KMS-11 (cell line): ENCODE results near the gene SLC9A9.
"Not testable (repeated sequence)": the region's sequence is repeated elsewhere in the genome, so short reads cannot be mapped to it uniquely, and the experiment has no call there.

Experiments
- H2AFZ ChIP-seq: fragments of 200-600 bp; sonication (generic); 2 replicates; pipeline ENCODE4 v1.6.1; 2016; ENCODE audit warnings: antibody characterized with exemption, mixed run types, low read depth
- H3K27ac ChIP-seq: fragments of 200-600 bp; sonication (generic); 2 replicates; pipeline ENCODE4 v1.6.1; 2016; ENCODE audit warnings: mild to moderate bottlenecking, mixed run types
- H3K27me3 ChIP-seq: fragments of 200-600 bp; sonication (generic); 2 replicates; pipeline ENCODE4 v1.6.1; 2017; ENCODE audit warnings: mild to moderate bottlenecking, low read depth, mixed run types, moderate library complexity; ENCODE audit not compliant: insufficient read depth
- H3K36me3 ChIP-seq: fragments of 200-600 bp; sonication (generic); 2 replicates; pipeline ENCODE4 v1.6.1; 2017; ENCODE audit warnings: mild to moderate bottlenecking, mixed run types; ENCODE audit not compliant: insufficient read depth
- H3K4me1 ChIP-seq: fragments of 200-600 bp; sonication (generic); 2 replicates; pipeline ENCODE4 v1.6.1; 2016; ENCODE audit warnings: mild to moderate bottlenecking, low read depth, mixed run types; ENCODE audit not compliant: poor library complexity, severe bottlenecking
- H3K4me2 ChIP-seq: fragments of 200-600 bp; sonication (generic); 2 replicates; pipeline ENCODE4 v1.7.0; 2016; ENCODE audit warnings: mild to moderate bottlenecking, mixed run types
- H3K4me3 ChIP-seq: fragments of 200-600 bp; sonication (generic); IDR thresholded peaks from 2 replicates; pipeline ENCODE4 v1.6.1; 2017; ENCODE audit warnings: low read depth, low read length, mixed read lengths; ENCODE audit not compliant: insufficient read depth
- H3K79me2 ChIP-seq: fragments of 200-600 bp; sonication (generic); 2 replicates; pipeline ENCODE4 v1.6.1; 2016; ENCODE audit warnings: low read depth, mixed run types; ENCODE audit not compliant: insufficient read depth
- H3K9ac ChIP-seq: fragments of 200-600 bp; sonication (generic); 2 replicates; pipeline ENCODE4 v1.6.1; 2016; ENCODE audit warnings: mild to moderate bottlenecking, mixed run types
- H4K20me1 ChIP-seq: fragments of 200-600 bp; sonication (generic); 2 replicates; pipeline ENCODE4 v1.6.1; 2016; ENCODE audit warnings: mild to moderate bottlenecking, mixed run types; ENCODE audit not compliant: insufficient read depth
- TF ChIP-seq, protein P1 (sequence below): fragments of 200-600 bp; sonication (generic); conservative IDR thresholded peaks from 2 replicates; pipeline ENCODE4 v1.6.1; 2017; ENCODE audit warnings: low read depth, mild to moderate bottlenecking, antibody characterized with exemption, low read length, moderate library complexity, mixed read lengths

Gene SLC9A9

DNA sequence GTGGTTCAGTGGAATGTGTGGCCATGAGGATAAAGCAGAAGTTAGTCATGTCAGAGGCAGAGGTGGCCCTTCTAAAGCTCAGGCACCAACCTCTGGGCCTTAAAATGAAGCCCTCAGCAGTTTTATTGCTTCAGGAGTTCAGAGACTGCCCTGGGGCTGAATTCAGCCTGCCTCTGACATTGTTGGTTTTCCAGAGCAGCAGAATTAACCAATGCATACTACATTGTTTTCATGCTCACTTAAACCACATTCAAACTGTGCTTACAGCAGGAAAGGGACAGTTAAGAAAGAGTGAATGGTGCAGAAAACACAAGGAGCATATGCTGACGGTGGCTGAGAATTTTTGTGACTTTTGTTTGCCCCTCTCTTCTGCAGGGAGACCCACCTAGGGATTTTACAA lies 408.5 kb downstream of the SLC9A9 start:
- Histone ChIP-seq H3K4me3 (no peak overlapping the region), H3K36me3 (no peaks in the 10 kb centered on the region), H3K79me2 (no peaks in the 10 kb centered on the region), H3K27me3 (no peaks in the 10 kb centered on the region), H3K4me2 (no peak overlapping the region), H3K4me1 (no peaks in the 10 kb centered on the region), H2AFZ (no peak overlapping the region), H4K20me1 (no peaks in the 10 kb centered on the region), H3K27ac (no peak overlapping the region), H3K9ac (no peak overlapping the region)
- TF ChIP-seq, protein P1, sequence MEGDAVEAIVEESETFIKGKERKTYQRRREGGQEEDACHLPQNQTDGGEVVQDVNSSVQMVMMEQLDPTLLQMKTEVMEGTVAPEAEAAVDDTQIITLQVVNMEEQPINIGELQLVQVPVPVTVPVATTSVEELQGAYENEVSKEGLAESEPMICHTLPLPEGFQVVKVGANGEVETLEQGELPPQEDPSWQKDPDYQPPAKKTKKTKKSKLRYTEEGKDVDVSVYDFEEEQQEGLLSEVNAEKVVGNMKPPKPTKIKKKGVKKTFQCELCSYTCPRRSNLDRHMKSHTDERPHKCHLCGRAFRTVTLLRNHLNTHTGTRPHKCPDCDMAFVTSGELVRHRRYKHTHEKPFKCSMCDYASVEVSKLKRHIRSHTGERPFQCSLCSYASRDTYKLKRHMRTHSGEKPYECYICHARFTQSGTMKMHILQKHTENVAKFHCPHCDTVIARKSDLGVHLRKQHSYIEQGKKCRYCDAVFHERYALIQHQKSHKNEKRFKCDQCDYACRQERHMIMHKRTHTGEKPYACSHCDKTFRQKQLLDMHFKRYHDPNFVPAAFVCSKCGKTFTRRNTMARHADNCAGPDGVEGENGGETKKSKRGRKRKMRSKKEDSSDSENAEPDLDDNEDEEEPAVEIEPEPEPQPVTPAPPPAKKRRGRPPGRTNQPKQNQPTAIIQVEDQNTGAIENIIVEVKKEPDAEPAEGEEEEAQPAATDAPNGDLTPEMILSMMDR = no peak

DNA sequence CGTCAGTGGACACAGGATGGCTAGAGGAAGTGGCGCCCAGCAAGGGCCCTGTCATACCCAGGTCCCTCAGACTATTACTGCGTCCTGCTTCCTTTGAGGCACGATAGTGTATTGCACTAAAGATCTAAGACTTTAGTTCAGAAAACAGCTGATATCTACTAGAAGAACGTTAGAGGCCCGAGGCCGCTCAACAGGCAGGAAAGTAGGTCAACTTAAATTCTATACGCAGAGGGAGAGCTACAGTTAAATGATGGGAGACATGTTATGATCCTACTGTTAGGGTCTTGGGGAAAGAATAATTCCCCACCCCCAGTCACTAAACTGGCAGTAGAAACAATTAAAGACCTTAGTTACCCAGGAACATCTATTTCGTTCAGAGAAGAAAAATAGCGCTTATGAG lies 410.9 kb downstream of the SLC9A9 start:
- Histone ChIP-seq H3K79me2 (no peaks in the 10 kb centered on the region), H3K4me2 (no peak overlapping the region), H3K27me3 (no peaks in the 10 kb centered on the region), H3K4me1 (peaks cover 12% of the 10 kb centered on the region), H3K9ac (no peak overlapping the region), H3K36me3 (no peaks in the 10 kb centered on the region), H4K20me1 (no peaks in the 10 kb centered on the region), H2AFZ (no peak overlapping the region), H3K27ac (no peak overlapping the region), H3K4me3 (no peak overlapping the region)
- TF ChIP-seq, protein P1 = no peak

DNA sequence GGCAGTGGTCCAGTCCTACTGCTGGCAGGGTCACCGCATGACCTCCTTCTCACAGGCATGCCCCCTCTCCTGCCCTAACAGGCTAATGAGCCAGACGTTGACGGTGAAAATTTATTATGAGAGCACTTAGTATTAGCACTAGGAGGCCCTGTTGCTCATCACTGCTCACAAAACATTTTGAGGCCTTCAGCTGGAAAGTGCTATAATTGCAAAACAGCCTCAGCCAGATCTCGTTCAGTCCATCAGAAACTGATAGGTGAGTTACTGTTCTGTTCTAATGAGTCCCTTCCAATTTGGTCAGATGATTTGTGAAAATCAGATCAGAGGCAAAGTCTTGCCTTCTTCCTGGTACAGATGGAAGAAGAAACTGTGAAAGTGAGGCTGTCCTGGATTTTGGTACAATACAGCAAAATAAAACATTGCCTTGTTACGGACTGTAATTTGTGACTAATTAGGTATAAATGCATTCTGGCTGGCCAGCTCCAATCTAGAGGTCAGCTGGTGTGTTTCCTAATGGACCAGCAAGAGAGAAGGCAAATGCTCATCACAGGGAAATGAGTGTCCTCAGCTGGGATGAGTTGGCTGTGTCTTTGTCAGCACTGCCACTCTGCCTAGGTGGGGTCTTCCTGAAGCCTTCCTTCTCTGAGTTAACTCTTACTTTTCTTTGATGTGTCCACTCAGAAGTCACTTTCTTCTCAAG lies 411.9 kb downstream of the SLC9A9 start:
- Histone ChIP-seq H3K9ac (no peak overlapping the region), H3K4me2 (no peak overlapping the region), H3K4me3 (no peak overlapping the region), H3K36me3 (no peaks in the 10 kb centered on the region), H3K27ac (no peak overlapping the region), H4K20me1 (no peaks in the 10 kb centered on the region), H2AFZ (no peak overlapping the region), H3K4me1 (peaks cover 22% of the 10 kb centered on the region), H3K27me3 (no peaks in the 10 kb centered on the region), H3K79me2 (no peaks in the 10 kb centered on the region)
- TF ChIP-seq, protein P1 = no peak

DNA sequence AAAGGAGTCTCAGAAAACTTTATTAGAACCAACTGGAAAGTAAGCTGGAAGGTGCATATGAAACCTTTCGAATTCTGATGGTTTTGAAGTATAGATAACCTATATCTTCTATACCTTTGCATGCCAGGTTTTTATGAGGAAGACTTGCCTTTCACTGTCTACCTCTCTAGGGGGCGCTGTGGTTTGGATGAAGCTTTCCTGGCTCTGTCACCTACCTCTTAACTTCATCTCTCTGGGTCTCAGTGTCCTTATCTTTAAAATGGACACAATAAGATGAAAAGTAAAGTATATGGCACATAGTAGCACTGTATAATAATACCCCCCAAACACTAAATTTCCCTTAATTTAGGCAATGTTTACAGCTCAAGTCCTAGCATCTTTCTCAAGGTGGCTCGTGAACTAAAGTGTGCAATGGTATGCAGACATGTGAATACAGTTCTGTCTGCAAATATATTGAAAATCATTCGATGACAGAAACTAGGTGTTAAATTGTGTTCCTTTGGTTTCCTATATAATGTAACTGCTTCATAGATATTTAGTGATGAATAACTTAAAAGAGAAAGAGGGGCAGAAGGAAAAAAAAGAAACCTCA lies 414.4 kb downstream of the SLC9A9 start:
- no peaks in the 10 kb centered on the region for H3K27me3 ChIP-seq
- no peak overlapping the region for H3K9ac ChIP-seq
- no peak overlapping the region for H3K4me2 ChIP-seq
- peaks cover 47% of the 10 kb centered on the region for H3K4me1 ChIP-seq
- no peak overlapping the region for H3K4me3 ChIP-seq
- H4K20me1 ChIP-seq = no peaks in the 10 kb centered on the region
- H2AFZ ChIP-seq = no peak overlapping the region
- TF ChIP-seq, protein P1 = peak; percentile 80
- no peak overlapping the region for H3K27ac ChIP-seq
- H3K79me2 ChIP-seq = no peaks in the 10 kb centered on the region
- H3K36me3 ChIP-seq = no peaks in the 10 kb centered on the region

DNA sequence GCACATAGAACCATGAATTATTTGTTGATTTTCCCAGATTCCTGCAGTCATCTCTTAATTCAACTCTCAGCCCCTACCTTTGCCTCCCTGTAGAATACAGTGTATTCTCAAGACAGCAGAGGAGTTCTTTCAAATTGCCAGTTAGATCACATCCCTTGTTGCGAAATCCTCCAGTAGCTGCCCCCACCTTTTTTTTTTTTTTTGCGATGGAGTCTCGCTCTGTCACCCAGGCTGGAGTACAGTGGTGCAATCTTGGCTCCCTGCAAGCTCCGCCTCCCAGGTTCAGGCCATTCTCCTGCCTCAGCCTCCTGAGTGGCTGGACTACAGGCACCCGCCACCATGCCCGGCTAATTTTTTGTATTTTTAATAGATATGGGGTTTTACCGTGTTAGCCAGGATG lies 417.0 kb downstream of the SLC9A9 start:
- H3K9ac ChIP-seq, H4K20me1 ChIP-seq, H3K27me3 ChIP-seq, H3K79me2 ChIP-seq, H3K4me3 ChIP-seq, H3K36me3 ChIP-seq: not testable (repeated sequence)
- peak overlapping the region; percentile 49; the same call in 1 of the 2 replicates for H3K27ac ChIP-seq
- 0 out of 2 replicates have a peak overlapping the region, but pooled peaks have one; percentile 15 for H2AFZ ChIP-seq
- H3K4me2 ChIP-seq = peak overlapping the region; percentile 73
- peaks cover 73% of the 10 kb centered on the region for H3K4me1 ChIP-seq
